T-cell (primary cell): ENCODE measurements around the gene CFAP57. TPM values are rescaled to one million over a fixed set of nuclear protein-coding genes. Genes with fewer than 3 reads are reported as not detected.

ENCODE experiments used
- ATAC-seq, 4 experiments: fragments of 200-7000 bp in 3 of 4; fragments of 150-1000 bp in 1 of 4; cut with Tn5 transposase; replicated peaks in 1 of 4; 1 replicate in 3 of 4; 2 replicates in 1 of 4; pipeline ENCODE4 v1.10.0; 2021; ENCODE audit warnings: moderate library complexity in 3 of 4, mild to moderate bottlenecking in 2 of 4, moderate number of reproducible peaks in 1 of 4
- CTCF ChIA-PET, 2 donors: fragments of 300-600 bp; sonication (Branson Sonifier 250); formaldehyde crosslinking; loops; one replicate each; lab custom pipeline; 2022; ENCODE audit warnings: antibody characterized with exemption in 2 of 2; lab: Charles Lee
- POLR2A ChIA-PET, 2 donors: fragments of 300-600 bp; sonication (Branson Sonifier 250); formaldehyde crosslinking; loops; one replicate each; lab custom pipeline; 2022; ENCODE audit warnings: antibody characterized with exemption in 2 of 2; lab: Charles Lee
- DNase-seq, 35 experiments: peaks; one replicate each; pipeline versions ENCODE4 v3.0.0 to v3.0.0-alpha.2; 2013 to 2023
- H3K27ac ChIP-seq: one replicate; pipeline ENCODE4 v1.5.1; 2013; ENCODE audit warnings: low read length
- H3K27me3 ChIP-seq, 2 experiments: replicated peaks in 1 of 2; 1 replicate in 1 of 2; 2 replicates in 1 of 2; pipeline versions ENCODE4 v1.6.1 to v1.7.0; 2013; ENCODE audit warnings: low read length in 1 of 2, mixed read lengths in 1 of 2; ENCODE audit not compliant: control insufficient read depth in 2 of 2, insufficient read depth in 2 of 2; ENCODE audit errors: extremely low read depth in 1 of 2
- H3K36me3 ChIP-seq, 2 donors: 1 replicate in 1 of 2; 2 replicates in 1 of 2; pipeline versions ENCODE4 v1.6.1 to v1.7.0; 2013; ENCODE audit warnings: low read length in 1 of 2; ENCODE audit not compliant: control insufficient read depth in 2 of 2, insufficient read depth in 1 of 2; ENCODE audit errors: extremely low read depth in 1 of 2
- H3K4me1 ChIP-seq, 2 experiments: 1 replicate in 1 of 2; 2 replicates in 1 of 2; pipeline versions ENCODE4 v1.6.1 to v1.7.0; 2013; ENCODE audit warnings: low read length in 2 of 2, mixed read lengths in 1 of 2; ENCODE audit not compliant: insufficient read depth in 2 of 2, control insufficient read depth in 1 of 2; ENCODE audit errors: extremely low read depth in 1 of 2
- H3K4me3 ChIP-seq, 2 donors: 1 replicate in 1 of 2; 2 replicates in 1 of 2; pipeline versions ENCODE4 v1.5.1 to v1.7.0; 2013; ENCODE audit warnings: mild to moderate bottlenecking in 2 of 2, low read length in 1 of 2, moderate library complexity in 1 of 2; ENCODE audit not compliant: control insufficient read depth in 1 of 2; ENCODE audit errors: extremely low read depth in 1 of 2
- H3K9me3 ChIP-seq: 2 replicates; pipeline ENCODE4 v1.7.0; 2013
- H3K27ac Mint-ChIP-seq, 2 donors: one replicate each; pipeline ENCODE4 v1.8.0; 2020 to 2021; ENCODE audit warnings: mild to moderate bottlenecking in 2 of 2, mixed read lengths in 2 of 2
- H3K27me3 Mint-ChIP-seq, 2 donors: one replicate each; pipeline ENCODE4 v1.8.0; 2021 to 2022; ENCODE audit warnings: mixed read lengths in 2 of 2
- H3K36me3 Mint-ChIP-seq: one replicate; pipeline ENCODE4 v1.8.0; 2021; ENCODE audit warnings: mixed read lengths
- H3K4me1 Mint-ChIP-seq, 3 donors: one replicate each; pipeline ENCODE4 v1.8.0; 2020 to 2022; ENCODE audit warnings: mixed read lengths in 3 of 3, mild to moderate bottlenecking in 1 of 3
- H3K4me3 Mint-ChIP-seq, 3 donors: one replicate each; pipeline ENCODE4 v1.8.0; 2020 to 2022; ENCODE audit warnings: mild to moderate bottlenecking in 3 of 3, mixed read lengths in 3 of 3, moderate library complexity in 3 of 3
- H3K9me3 Mint-ChIP-seq, 3 donors: one replicate each; pipeline ENCODE4 v1.8.0; 2020 to 2022; ENCODE audit warnings: mixed read lengths in 3 of 3
- WGBS: methylation state at CpG from one replicate; pipeline ENCODE4 v1.1.5; 2013; ENCODE audit warnings: missing lambda C conversion rate; ENCODE audit not compliant: insufficient coverage; 5-methylcytosine and 5-hydroxymethylcytosine counted together
- total RNA-seq, 35 experiments: library from RNA in 6 of 35; stranded (reverse) in 6 of 35; fragments of 120-200 nt in 1 of 35; gene quantifications; one replicate each; pipeline versions ENCODE4 v1.2.1 to v1.2.4 and lab custom pipeline; 2013 to 2026

The CFAP57 gene
- total RNA-seq, 5 donors from 2014 or later (not counting 1 experiment from before 2014, with no cell fraction given): 0.07 TPM; not detected in 4

DNA sequence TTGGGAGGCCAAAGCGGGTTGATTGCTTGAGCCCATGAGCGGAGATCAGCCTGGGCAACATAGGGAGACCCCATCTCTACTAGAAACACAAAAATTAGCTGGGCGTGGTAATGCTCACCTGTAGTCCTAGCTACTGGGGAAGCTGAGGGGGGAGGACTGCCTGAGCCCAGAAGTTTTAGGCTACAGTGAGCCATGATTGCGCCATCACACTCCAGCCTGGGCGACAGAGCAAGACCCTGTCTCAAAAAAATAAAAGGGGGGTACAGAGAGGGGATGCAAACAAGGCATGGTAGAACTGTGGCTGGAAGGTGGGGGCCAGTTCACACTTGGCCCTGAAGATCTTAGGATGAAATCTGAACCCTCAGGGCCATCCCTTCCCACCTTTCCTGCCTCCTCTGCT is 114.4 kb downstream of the CFAP57 start:
- Histone ChIP-seq H3K4me3 (no peak overlapping the region), H3K4me1 (no peaks in the 10 kb centered on the region), H3K27ac (no peak overlapping the region), H3K36me3 (no peaks in the 10 kb centered on the region), H3K9me3 (no peaks in the 10 kb centered on the region), H3K27me3 (peaks cover 0 to 33% of the 10 kb centered on the region in 2 experiments)
- no peak overlapping the region for H3K4me3 Mint-ChIP-seq
- WGBS: 69% methylated on average over 2 of the region's 5 CpGs
- H3K27me3 Mint-ChIP-seq: peaks cover 4 to 11% of the 10 kb centered on the region in 2 donors
- no peak overlapping the region for H3K27ac Mint-ChIP-seq
- H3K36me3 Mint-ChIP-seq: no peaks in the 10 kb centered on the region
- DNase-seq (no peak), ATAC-seq (no peak)
- POLR2A ChIA-PET: no interaction called here
- no peaks in the 10 kb centered on the region for H3K4me1 Mint-ChIP-seq
- CTCF ChIA-PET: no interaction called here
- no peaks in the 10 kb centered on the region for H3K9me3 Mint-ChIP-seq

DNA sequence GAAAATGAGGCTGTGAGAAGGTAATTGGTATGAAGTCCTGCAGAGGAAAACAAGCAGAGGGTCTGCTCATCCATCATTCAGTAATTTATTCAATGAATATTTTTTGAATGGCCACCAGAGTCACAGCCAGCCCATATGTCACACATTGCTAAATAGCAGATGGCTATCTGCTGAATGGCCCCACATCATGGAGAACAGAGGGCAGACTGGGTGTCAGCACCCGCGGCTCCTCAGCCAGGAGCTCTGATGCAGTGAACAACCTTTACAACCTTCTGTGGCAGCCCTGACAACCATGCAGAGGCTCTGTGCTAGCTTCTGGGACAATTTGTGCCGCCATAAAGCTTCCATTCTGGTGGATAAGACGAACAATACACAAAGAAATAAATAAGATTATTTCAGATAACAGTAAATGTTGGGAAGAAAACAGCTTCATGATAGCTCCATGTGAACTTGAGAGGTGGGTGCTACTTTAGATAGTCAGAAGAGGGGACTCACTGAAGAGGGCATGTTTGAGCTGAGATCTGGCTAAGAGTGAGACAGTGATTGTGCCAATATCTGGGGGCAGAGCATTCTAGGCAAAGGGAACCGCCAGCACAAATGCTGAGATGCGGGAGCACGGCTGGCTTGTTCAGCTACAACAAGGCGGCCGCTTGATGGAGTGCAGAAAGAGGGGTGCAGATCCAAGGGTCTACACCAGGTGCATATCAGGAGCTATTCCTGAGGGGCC is 116.1 kb downstream of the CFAP57 start:
- no peaks in the 10 kb centered on the region for H3K36me3 ChIP-seq
- no peak overlapping the region for H3K4me3 Mint-ChIP-seq
- H3K4me3 ChIP-seq: no peak overlapping the region
- no peak for DNase-seq
- POLR2A ChIA-PET: interaction anchor here in 1 of 2 donors (0.5 kb wide), 1 partner anchor 424 kb away, joined by 4 read pairs; no protein-coding TSS in a partner anchor
- H3K27ac Mint-ChIP-seq: no peak overlapping the region
- no peaks in the 10 kb centered on the region for H3K4me1 ChIP-seq
- no peak overlapping the region for H3K27ac ChIP-seq
- CTCF ChIA-PET: no interaction called here
- H3K4me1 Mint-ChIP-seq: no peaks in the 10 kb centered on the region
- 96% methylated on average over 7 of the region's 9 CpGs for WGBS
- no peaks in the 10 kb centered on the region for H3K9me3 ChIP-seq
- no peak for ATAC-seq
- H3K9me3 Mint-ChIP-seq: no peaks in the 10 kb centered on the region
- H3K27me3 ChIP-seq: peaks cover 0 to 26% of the 10 kb centered on the region in 2 experiments
- H3K27me3 Mint-ChIP-seq: peaks cover 4 to 11% of the 10 kb centered on the region in 2 donors
- H3K36me3 Mint-ChIP-seq: no peaks in the 10 kb centered on the region

DNA sequence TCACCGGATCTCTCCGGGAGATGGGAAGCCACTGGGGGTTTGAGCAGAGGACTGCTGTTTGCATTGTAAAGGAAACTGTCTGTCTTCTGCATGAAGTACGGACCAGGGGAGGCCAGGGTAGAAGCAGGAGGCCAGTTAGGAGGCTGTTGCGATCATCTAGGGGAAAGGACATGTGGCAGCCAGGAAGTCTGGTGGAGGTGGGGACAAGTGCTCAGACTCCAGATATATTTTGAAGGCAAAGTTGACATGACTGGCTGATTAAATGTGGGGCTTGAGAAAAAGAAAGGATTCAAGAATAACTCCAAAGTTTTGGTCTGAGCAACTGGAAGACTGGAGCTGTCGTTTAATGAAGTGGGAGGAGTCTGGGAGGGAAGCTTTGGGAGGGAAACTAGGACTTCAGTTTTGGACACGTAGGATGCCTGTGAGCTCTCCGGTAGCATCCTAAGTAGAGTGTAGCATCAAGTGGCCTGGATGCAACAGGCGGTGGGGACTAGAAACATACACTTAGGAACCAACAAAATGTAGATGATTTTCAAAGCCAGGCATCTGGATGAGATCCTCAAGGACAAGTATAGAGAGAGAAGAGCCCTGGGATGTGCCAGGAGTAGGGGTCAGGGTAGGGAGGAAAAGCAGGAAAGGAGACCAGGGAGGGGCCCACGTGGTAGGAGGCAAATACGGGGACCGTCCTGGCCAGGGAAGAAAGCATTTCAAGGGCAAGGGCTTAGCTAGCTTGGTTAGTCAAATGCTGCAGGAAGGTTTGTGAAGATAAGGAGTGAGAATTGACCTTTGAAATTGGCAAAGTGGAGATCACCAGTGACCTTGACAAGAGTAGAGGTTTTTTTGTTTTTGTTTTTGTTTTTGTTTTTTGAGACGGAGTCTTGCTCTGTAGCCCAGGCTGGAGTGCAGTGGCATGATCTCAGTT is 116.9 kb downstream of the CFAP57 start:
- WGBS: 89% methylated on average over 10 of the region's 12 CpGs

DNA sequence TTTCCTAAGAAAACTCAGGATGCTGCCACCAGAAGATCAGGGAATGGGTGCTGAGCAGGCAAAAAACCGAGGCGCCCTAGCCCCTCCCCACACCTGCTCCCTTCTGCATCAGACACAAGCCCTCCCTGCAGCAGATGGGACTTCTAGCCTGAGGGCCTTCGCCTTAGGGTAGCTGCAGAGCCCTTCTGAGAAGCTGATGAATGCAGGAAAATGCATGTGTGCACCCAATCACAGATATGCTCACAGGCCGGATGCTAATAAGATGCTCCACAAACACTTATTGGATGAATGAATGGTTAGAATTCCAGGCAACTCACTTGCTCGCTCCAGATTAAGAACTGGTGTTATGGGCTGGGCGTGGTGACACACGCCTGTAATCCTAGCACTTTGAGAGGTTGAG is 120.1 kb downstream of the CFAP57 start:
- Mint-ChIP-seq H3K27ac (no peak overlapping the region), H3K36me3 (no peaks in the 10 kb centered on the region), H3K4me3 (no peak overlapping the region), H3K9me3 (no peaks in the 10 kb centered on the region), H3K27me3 (peaks cover under 1 to 2% of the 10 kb centered on the region in 2 donors), H3K4me1 (peaks cover 21 to 22% (median 22%) of the 10 kb centered on the region in 3 donors)
- no peak for ATAC-seq
- Histone ChIP-seq H3K4me3 (no peak overlapping the region), H3K4me1 (peaks cover 13% of the 10 kb centered on the region in 2 experiments), H3K27me3 (peaks cover 0 to 2% of the 10 kb centered on the region in 2 experiments), H3K36me3 (no peaks in the 10 kb centered on the region), H3K9me3 (no peaks in the 10 kb centered on the region), H3K27ac (no peak overlapping the region)
- DNase-seq: no peak
- WGBS: 81% methylated on average over 6 of the region's 7 CpGs
- CTCF ChIA-PET: no interaction called here
- POLR2A ChIA-PET: no interaction called here

More for the DNA sequence above, 116.9 kb downstream of the CFAP57 start:
- Histone ChIP-seq H3K4me3 (no peak overlapping the region), H3K4me1 (peaks cover 0 to under 1% of the 10 kb centered on the region in 2 experiments), H3K27me3 (peaks cover 0 to 25% of the 10 kb centered on the region in 2 experiments), H3K36me3 (no peaks in the 10 kb centered on the region), H3K27ac (no peak overlapping the region), H3K9me3 (no peaks in the 10 kb centered on the region)
- no peak overlapping the region for H3K4me3 Mint-ChIP-seq
- ChIA-PET POLR2A (no interaction called here), CTCF (no interaction called here)
- no peaks in the 10 kb centered on the region for H3K9me3 Mint-ChIP-seq
- DNase-seq (no peak), ATAC-seq (no peak)
- peaks cover 4 to 11% of the 10 kb centered on the region in 2 donors for H3K27me3 Mint-ChIP-seq
- H3K36me3 Mint-ChIP-seq: no peaks in the 10 kb centered on the region
- H3K4me1 Mint-ChIP-seq: no peaks in the 10 kb centered on the region
- no peak overlapping the region for H3K27ac Mint-ChIP-seq

DNA sequence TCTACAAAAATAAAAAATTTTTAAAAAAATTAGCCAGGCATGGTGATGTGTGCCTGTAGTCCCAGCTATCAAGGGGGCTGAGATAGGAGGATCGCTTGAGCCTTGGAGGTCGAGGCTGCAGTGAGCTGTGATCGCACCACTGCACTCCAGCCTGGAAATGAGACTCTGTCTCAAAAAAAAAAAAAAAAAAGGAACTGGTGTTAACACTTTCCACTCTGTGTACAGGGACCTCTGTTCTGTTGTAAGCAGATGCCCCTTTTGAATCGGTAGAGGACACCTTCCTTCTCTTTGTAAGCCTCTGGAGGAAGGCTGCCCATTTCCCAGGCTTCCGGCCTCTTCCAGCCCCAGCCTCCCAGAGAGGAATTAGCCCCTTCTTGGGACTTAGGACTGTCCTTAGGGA is 120.5 kb downstream of the CFAP57 start:
- H3K4me1 ChIP-seq: peaks cover 13% of the 10 kb centered on the region in 2 experiments
- no peak for DNase-seq
- ChIA-PET POLR2A (no interaction called here), CTCF (no interaction called here)
- H3K4me1 Mint-ChIP-seq: peaks cover 21 to 22% (median 22%) of the 10 kb centered on the region in 3 donors
- H3K4me3 ChIP-seq: no peak overlapping the region
- H3K36me3 ChIP-seq: no peaks in the 10 kb centered on the region
- 75% methylated on average over 5 of the region's 5 CpGs for WGBS
- H3K36me3 Mint-ChIP-seq: no peaks in the 10 kb centered on the region
- no peak overlapping the region for H3K4me3 Mint-ChIP-seq
- H3K27me3 ChIP-seq: peaks cover 0 to 2% of the 10 kb centered on the region in 2 experiments
- H3K9me3 Mint-ChIP-seq: no peaks in the 10 kb centered on the region
- H3K27ac Mint-ChIP-seq: no peak overlapping the region
- ATAC-seq: no peak
- no peak overlapping the region for H3K27ac ChIP-seq
- H3K27me3 Mint-ChIP-seq: no peaks in the 10 kb centered on the region
- no peaks in the 10 kb centered on the region for H3K9me3 ChIP-seq

DNA sequence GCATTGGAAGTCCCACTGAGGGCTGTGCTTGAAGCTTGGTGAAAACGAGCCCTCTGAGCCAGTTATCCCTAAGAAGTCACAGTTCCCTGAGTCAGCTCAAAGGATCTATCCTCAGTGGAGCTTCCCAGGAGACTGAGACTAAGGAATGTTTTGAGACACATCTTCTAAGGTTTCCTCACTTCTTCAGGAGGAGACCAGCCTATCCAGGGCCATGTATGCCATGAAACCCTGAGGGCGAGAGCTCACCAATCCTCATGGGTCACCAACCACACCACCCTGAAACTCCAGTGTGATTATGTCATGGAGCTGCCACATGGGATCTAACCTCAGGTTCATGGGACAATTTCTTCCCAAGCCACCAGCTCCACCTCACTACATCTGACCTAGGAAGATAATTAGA is 121.0 kb downstream of the CFAP57 start:
- no peaks in the 10 kb centered on the region for H3K9me3 Mint-ChIP-seq
- no peaks in the 10 kb centered on the region for H3K27me3 Mint-ChIP-seq
- no peak overlapping the region for H3K27ac Mint-ChIP-seq
- Histone ChIP-seq H3K4me1 (peaks cover 13% of the 10 kb centered on the region in 2 experiments), H3K27me3 (peaks cover 0 to under 1% of the 10 kb centered on the region in 2 experiments), H3K27ac (no peak overlapping the region), H3K36me3 (no peaks in the 10 kb centered on the region), H3K4me3 (no peak overlapping the region), H3K9me3 (no peaks in the 10 kb centered on the region)
- peaks cover 21 to 22% (median 22%) of the 10 kb centered on the region in 3 donors for H3K4me1 Mint-ChIP-seq
- H3K36me3 Mint-ChIP-seq: no peaks in the 10 kb centered on the region
- 83% methylated on average over 2 of the region's 2 CpGs for WGBS
- CTCF ChIA-PET: no interaction called here
- POLR2A ChIA-PET: no interaction called here
- DNase-seq (no peak), ATAC-seq (no peak)
- no peak overlapping the region for H3K4me3 Mint-ChIP-seq
